Osteoblast (primary cell): ENCODE results near the gene NGDN. TPM values are rescaled to one million over a fixed set of nuclear protein-coding genes. Genes with fewer than 3 reads are reported as not detected.
A peak's percentile ranks its signal among the peaks of the same experiment; 100 is the strongest.

Source experiments
- DNase-seq: peaks from one replicate; pipeline ENCODE4 v3.0.0; 2011; ENCODE audit warnings: low spot score, mixed read lengths; ENCODE audit not compliant: insufficient read length; ENCODE audit errors: missing footprints
- H2AFZ ChIP-seq: 2 replicates; pipeline ENCODE4 v1.6.0; 2011; ENCODE audit warnings: mild to moderate bottlenecking, low read length
- H3K27ac ChIP-seq: 2 replicates; pipeline ENCODE4 v1.5.1; 2011; ENCODE audit warnings: mild to moderate bottlenecking, low read depth, low read length, moderate library complexity
- H3K27me3 ChIP-seq: 2 replicates; pipeline ENCODE4 v1.6.0; 2012; ENCODE audit warnings: mild to moderate bottlenecking, control low read depth, inconsistent platforms, low read length, moderate library complexity; ENCODE audit not compliant: insufficient read depth
- H3K36me3 ChIP-seq: 2 replicates; pipeline ENCODE4 v1.5.1; 2011; ENCODE audit warnings: mild to moderate bottlenecking, low read length, control low read depth, moderate library complexity; ENCODE audit not compliant: insufficient read depth
- H3K4me1 ChIP-seq: 2 replicates; pipeline ENCODE4 v1.5.1; 2011; ENCODE audit warnings: mild to moderate bottlenecking, low read length, control low read depth, moderate library complexity; ENCODE audit not compliant: insufficient read depth
- H3K4me2 ChIP-seq: 2 replicates; pipeline ENCODE4 v1.6.0; 2011; ENCODE audit warnings: mild to moderate bottlenecking, low read length; ENCODE audit not compliant: insufficient read depth
- H3K4me3 ChIP-seq: fragments of 200-600 bp; sonication (generic); 3 replicates; pipeline ENCODE4 v1.5.1; 2012; ENCODE audit warnings: mild to moderate bottlenecking, low read length, inconsistent platforms; ENCODE audit not compliant: insufficient read depth
- H3K79me2 ChIP-seq: 2 replicates; pipeline ENCODE4 v1.6.0; 2012; ENCODE audit warnings: mild to moderate bottlenecking, low read length, control low read depth, inconsistent platforms; ENCODE audit not compliant: insufficient read depth
- H3K9me3 ChIP-seq: 2 replicates; pipeline ENCODE4 v1.5.1; 2011; ENCODE audit warnings: low read depth, low read length, control low read depth
- H4K20me1 ChIP-seq: 2 replicates; pipeline ENCODE4 v1.6.0; 2012; ENCODE audit warnings: mild to moderate bottlenecking, low read length, control low read depth; ENCODE audit not compliant: insufficient read depth
- CTCF ChIP-seq: IDR thresholded peaks from 2 replicates; pipeline ENCODE4 v1.5.1; 2011; ENCODE audit warnings: mild to moderate bottlenecking, low read depth, low read length, moderate library complexity; ENCODE audit errors: extremely low read depth
- total RNA-seq: library from RNA; depleted of rRNA; stranded (reverse); fragments of >200 nt; gene quantifications from 2 replicates; pipeline ENCODE4 v1.2.3, GENCODE V29; 2012

Gene NGDN
- total RNA-seq, 1 donor = 49.6 TPM

DNA sequence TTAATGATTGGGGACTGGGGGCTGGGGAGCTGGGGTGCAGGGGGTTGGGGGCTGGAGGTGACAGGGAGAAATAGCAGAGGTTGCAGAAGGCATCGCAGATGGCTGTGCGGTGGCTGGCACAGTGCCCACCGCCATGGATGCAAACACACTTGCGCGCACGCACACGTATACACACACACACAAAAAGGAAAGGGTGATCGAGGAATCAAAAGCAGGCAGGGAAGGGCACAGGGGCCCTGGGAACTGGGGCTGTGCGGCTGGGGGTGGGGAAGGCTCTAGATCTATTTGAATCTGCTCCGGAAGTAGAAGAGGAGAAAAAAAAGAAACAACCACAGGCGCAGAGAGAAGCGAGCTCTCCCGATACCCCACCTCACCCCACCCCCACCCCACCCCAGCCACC, 42.7 kb downstream of the NGDN start:
- no peak for TF ChIP-seq CTCF
- no peaks in the 10 kb centered on the region for H3K9me3 ChIP-seq
- DNase-seq = peak; percentile 58
- H3K36me3 ChIP-seq = no peaks in the 10 kb centered on the region
- no peaks in the 10 kb centered on the region for H3K27me3 ChIP-seq
- H3K4me1 ChIP-seq = no peaks in the 10 kb centered on the region
- no peak overlapping the region for H2AFZ ChIP-seq
- no peaks in the 10 kb centered on the region for H4K20me1 ChIP-seq
- H3K4me2 ChIP-seq = no peak overlapping the region
- no peaks in the 10 kb centered on the region for H3K79me2 ChIP-seq
- no peak overlapping the region for H3K27ac ChIP-seq
- H3K4me3 ChIP-seq = no peak overlapping the region

DNA sequence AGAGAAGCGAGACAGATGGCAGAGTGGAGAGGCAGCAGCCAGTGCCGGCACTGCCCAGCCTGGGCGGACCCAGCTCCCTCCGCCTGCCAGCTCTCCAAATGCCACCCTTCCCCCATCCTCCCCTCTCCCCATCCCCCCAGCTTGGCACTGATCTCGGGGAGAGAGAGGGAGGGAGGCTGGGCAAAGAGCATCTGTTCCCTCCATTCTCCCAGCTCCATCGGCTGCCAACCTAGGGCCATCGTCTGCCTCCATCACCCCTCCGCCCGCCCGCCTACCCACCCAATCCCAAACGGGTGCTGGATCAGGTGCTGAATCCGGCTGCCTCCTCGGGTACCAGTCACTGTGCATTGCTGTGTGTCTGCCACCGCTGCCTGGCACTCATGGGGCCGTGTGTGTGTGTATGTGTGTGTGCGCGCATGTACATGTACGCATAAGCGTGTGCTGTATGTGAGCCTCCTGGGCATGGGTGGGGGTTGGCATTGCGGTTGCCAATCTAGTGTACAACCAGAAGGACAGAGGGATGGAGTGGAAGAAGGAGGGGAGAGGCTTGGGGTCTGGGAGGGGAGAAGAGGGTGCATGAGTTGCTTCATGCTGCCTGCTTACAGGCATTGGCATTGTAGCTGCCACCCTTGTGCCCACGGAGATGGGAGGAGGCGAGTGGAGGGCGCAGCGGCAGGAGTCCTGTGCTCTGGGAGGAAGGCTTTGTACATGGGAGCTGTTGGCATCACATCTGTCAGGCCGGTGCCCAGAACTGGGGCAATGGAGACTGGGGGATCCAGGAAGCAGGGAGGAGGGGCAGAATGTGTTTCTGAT, 43.7 kb downstream of the NGDN start:
- H3K79me2 ChIP-seq = no peaks in the 10 kb centered on the region
- no peaks in the 10 kb centered on the region for H3K9me3 ChIP-seq
- no peaks in the 10 kb centered on the region for H3K36me3 ChIP-seq
- H3K4me2 ChIP-seq = no peak overlapping the region
- H3K27ac ChIP-seq = no peak overlapping the region
- DNase-seq = peak; percentile 38
- no peak overlapping the region for H2AFZ ChIP-seq
- no peak for TF ChIP-seq CTCF
- no peaks in the 10 kb centered on the region for H3K27me3 ChIP-seq
- no peaks in the 10 kb centered on the region for H4K20me1 ChIP-seq
- no peak overlapping the region for H3K4me3 ChIP-seq
- no peaks in the 10 kb centered on the region for H3K4me1 ChIP-seq

GRCh38 chr14:23513818-23514643, 44.5 kb downstream of the NGDN start:
- no peaks in the 10 kb centered on the region for H3K4me1 ChIP-seq
- no peaks in the 10 kb centered on the region for H3K36me3 ChIP-seq
- no peak overlapping the region for H2AFZ ChIP-seq
- no peak for TF ChIP-seq CTCF
- H3K79me2 ChIP-seq = no peaks in the 10 kb centered on the region
- peak; percentile 22 for DNase-seq
- H3K27ac ChIP-seq = no peak overlapping the region
- no peak overlapping the region for H3K4me2 ChIP-seq
- no peaks in the 10 kb centered on the region for H4K20me1 ChIP-seq
- no peaks in the 10 kb centered on the region for H3K9me3 ChIP-seq
- H3K27me3 ChIP-seq = no peaks in the 10 kb centered on the region
- H3K4me3 ChIP-seq = no peak overlapping the region

DNA sequence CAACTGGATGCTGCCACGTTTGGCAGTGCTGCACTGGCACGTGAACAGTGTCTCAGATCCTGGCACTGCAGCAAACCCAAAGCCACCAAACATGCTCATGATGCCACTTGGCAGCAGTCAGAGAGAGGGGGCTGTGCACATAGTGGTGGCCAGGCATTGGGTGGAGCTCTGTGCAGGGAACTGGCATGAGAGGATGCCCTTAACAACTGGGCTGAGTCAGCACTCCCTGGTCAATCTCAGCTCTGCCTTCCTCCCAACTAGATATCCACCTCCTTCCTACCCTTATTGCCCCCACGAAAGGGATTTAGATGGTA, 45.1 kb downstream of the NGDN start:
- Histone ChIP-seq H3K9me3 (no peaks in the 10 kb centered on the region), H3K27me3 (no peaks in the 10 kb centered on the region), H4K20me1 (no peaks in the 10 kb centered on the region), H3K4me2 (no peak overlapping the region), H3K27ac (no peak overlapping the region), H3K79me2 (no peaks in the 10 kb centered on the region), H2AFZ (no peak overlapping the region), H3K4me3 (no peak overlapping the region), H3K36me3 (no peaks in the 10 kb centered on the region), H3K4me1 (no peaks in the 10 kb centered on the region)
- peak; percentile 58 for DNase-seq
- no peak for TF ChIP-seq CTCF
